ENCODE measurements around the gene NGEF.

The NGEF gene

GRCh38 chr2:232927032-232927792 lies 85.8 kb downstream of the NGEF start:
- H3K27me3 ChIP-seq (ENCODE audit: low read length): no peaks in the 10 kb centered on the region
- no peaks in the 10 kb centered on the region for H3K9me3 ChIP-seq (ENCODE audit: insufficient read depth, low read length)
- H3K4me2 ChIP-seq (ENCODE audit: low read depth, low read length, poor library complexity, severe bottlenecking): no peak overlapping the region
- no peaks in the 10 kb centered on the region for H3F3A ChIP-seq (ENCODE audit: insufficient read depth)
- no peaks in the 10 kb centered on the region for H3K36me3 ChIP-seq (ENCODE audit: low read length)
- no peak overlapping the region for H3K4me3 ChIP-seq (ENCODE audit: insufficient read depth, low read length, poor library complexity, severe bottlenecking)
- H2AFZ ChIP-seq (ENCODE audit: low read depth, low read length, severe bottlenecking): no peak overlapping the region
- no peak overlapping the region for H3K9ac ChIP-seq (ENCODE audit: low read length)
- no peaks in the 10 kb centered on the region for H3K79me2 ChIP-seq (ENCODE audit: insufficient read depth, low read length)
- no peaks in the 10 kb centered on the region for H4K20me1 ChIP-seq (ENCODE audit: low read depth, low read length)
- TF ChIP-seq EZH2phosphoT487 (conservative IDR thresholded peaks at IDR 0.05; ENCODE audit: low read length) (no peak), CTCF (IDR thresholded peaks at IDR 0.05; ENCODE audit: insufficient read depth, low read length, poor library complexity, severe bottlenecking) (no peak)
- H3K9me2 ChIP-seq (replicated peaks; ENCODE audit: insufficient read depth, low read length): no peaks in the 10 kb centered on the region
- H3K27ac ChIP-seq (ENCODE audit: low read depth, low read length): no peak overlapping the region

- no peak overlapping the region for H3K4me3 ChIP-seq (ENCODE audit: insufficient read depth, low read length, poor library complexity, severe bottlenecking)
- no peaks in the 10 kb centered on the region for H4K20me1 ChIP-seq (ENCODE audit: low read depth, low read length)
- H3K36me3 ChIP-seq (ENCODE audit: low read length): no peaks in the 10 kb centered on the region
- no peaks in the 10 kb centered on the region for H3F3A ChIP-seq (ENCODE audit: insufficient read depth)
- H3K27ac ChIP-seq (ENCODE audit: low read depth, low read length): no peak overlapping the region
- no peak overlapping the region for H3K4me2 ChIP-seq (ENCODE audit: low read depth, low read length, poor library complexity, severe bottlenecking)
- no peak overlapping the region for H3K9ac ChIP-seq (ENCODE audit: low read length)
- TF ChIP-seq CTCF (IDR thresholded peaks at IDR 0.05; ENCODE audit: insufficient read depth, low read length, poor library complexity, severe bottlenecking) (no peak), EZH2phosphoT487 (conservative IDR thresholded peaks at IDR 0.05; ENCODE audit: low read length) (no peak)
- no peak overlapping the region for H2AFZ ChIP-seq (ENCODE audit: low read depth, low read length, severe bottlenecking)
- no peaks in the 10 kb centered on the region for H3K9me3 ChIP-seq (ENCODE audit: insufficient read depth, low read length)
- H3K9me2 ChIP-seq (replicated peaks; ENCODE audit: insufficient read depth, low read length): no peaks in the 10 kb centered on the region
- H3K79me2 ChIP-seq (ENCODE audit: insufficient read depth, low read length): no peaks in the 10 kb centered on the region
- H3K27me3 ChIP-seq (ENCODE audit: low read length): no peaks in the 10 kb centered on the region
Measured at GRCh38 chr2:232926431-232926939, 86.6 kb downstream of the NGEF start.

DNA sequence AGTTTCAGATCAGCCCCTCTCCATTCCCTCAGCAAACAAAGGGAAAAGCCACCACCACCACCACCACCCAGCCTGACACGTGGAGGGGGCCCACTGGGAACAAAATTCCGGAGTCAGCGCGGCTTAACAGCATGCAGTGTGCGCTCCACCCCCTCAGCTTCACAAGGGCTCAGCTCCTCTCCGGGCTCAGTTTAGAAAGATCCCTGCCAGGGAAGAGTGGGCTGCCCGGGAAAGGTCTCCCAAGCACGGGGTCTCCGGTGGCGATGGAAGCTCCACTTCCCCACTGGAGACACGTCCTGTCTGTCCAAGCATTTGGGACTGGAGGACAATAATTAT lies 87.3 kb downstream of the NGEF start:
- no peak for TF ChIP-seq CTCF (IDR thresholded peaks at IDR 0.05; ENCODE audit: insufficient read depth, low read length, poor library complexity, severe bottlenecking)
- TF ChIP-seq EZH2phosphoT487 (conservative IDR thresholded peaks at IDR 0.05; ENCODE audit: low read length): no peak
- H3K27me3 ChIP-seq (ENCODE audit: low read length): no peaks in the 10 kb centered on the region
- H4K20me1 ChIP-seq (ENCODE audit: low read depth, low read length): no peaks in the 10 kb centered on the region
- no peak overlapping the region for H3K4me2 ChIP-seq (ENCODE audit: low read depth, low read length, poor library complexity, severe bottlenecking)
- no peaks in the 10 kb centered on the region for H3K9me2 ChIP-seq (replicated peaks; ENCODE audit: insufficient read depth, low read length)
- no peak overlapping the region for H3K4me3 ChIP-seq (ENCODE audit: insufficient read depth, low read length, poor library complexity, severe bottlenecking)
- H2AFZ ChIP-seq (ENCODE audit: low read depth, low read length, severe bottlenecking): no peak overlapping the region
- no peaks in the 10 kb centered on the region for H3F3A ChIP-seq (ENCODE audit: insufficient read depth)
- H3K9me3 ChIP-seq (ENCODE audit: insufficient read depth, low read length): no peaks in the 10 kb centered on the region
- H3K79me2 ChIP-seq (ENCODE audit: insufficient read depth, low read length): no peaks in the 10 kb centered on the region
- no peak overlapping the region for H3K9ac ChIP-seq (ENCODE audit: low read length)
- H3K36me3 ChIP-seq (ENCODE audit: low read length): no peaks in the 10 kb centered on the region
- no peak overlapping the region for H3K27ac ChIP-seq (ENCODE audit: low read depth, low read length)

Measured in SU-DHL-6 (cell line).